NCI-H1105 treated with DMSO at 0.1 percent for 48 hours (cell line): Measurements from ENCODE around the gene ANKS1A.
"Not testable (repeated sequence)": the region's sequence is repeated elsewhere in the genome, so short reads cannot be mapped to it uniquely, and the experiment has no call there.

ENCODE experiments used
- DNase-seq: peaks from one replicate; lab custom pipeline; 2025; lab: John Stamatoyannopoulos, UW

Gene ANKS1A

DNA sequence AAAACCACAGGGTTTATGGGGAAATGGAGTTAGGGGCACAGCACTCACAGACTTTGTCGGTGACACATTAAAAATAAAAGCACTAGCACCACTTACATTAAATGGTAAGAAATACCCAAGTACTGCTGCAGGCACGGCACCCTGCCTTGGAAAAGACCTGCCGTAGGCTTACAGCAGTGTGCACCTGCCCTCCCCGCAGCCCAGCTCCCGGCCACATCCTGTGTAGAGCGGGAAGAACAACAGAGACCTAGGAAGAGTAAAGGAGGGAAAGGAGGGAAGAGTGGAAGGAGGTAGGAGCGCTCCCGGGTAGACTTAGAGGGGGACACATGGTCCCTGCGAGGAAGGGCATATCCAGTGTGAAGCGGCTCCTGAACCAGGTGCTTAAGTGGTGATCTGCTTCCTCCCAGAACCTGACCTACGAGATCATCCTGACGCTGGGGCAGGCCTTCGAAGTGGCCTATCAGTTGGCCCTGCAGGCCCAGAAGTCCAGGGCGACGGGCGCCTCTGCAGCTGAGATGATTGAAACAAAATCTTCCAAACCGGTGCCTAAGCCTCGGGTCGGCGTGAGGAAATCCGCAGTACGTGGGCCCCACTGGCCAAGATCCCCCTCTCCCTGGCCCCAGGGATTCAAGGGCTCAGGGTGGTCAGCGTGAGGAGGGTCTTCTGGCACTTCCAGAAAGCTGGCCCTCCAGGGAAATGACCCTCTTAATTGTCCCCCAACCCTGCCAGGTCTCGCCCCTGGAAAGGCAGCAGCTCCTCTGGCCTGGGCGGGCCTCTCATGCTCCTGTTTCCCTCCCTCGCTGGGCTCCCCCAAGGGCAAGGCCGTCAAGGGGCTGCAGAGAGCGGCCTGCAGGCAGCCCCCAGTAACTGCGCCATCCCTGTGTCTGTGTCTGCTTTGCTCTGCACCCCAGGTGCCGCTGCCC, 196.6 kb downstream of the ANKS1A start:
- no peak for DNase-seq

DNA sequence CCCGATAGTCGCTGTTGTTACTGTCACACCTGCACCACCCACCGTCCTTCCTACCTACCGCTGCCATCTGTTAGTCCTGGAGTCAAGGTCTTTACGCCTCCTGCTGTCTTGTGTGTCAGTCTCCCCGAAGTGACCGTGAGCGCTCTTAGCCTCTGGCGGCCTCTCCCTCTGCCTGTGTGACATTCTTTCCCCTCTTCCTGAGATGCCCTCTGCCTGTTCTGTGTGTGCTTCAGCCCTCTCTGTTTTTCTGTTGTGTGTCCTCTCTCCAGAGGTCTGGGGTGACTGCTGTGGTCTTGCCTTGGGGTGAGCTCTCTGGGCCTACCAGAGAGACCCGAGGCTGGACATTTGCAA, 197.2 kb downstream of the ANKS1A start:
- DNase-seq: no peak

GRCh38 chr6:35086636-35087360, 197.7 kb downstream of the ANKS1A start:
- DNase-seq: no peak

DNA sequence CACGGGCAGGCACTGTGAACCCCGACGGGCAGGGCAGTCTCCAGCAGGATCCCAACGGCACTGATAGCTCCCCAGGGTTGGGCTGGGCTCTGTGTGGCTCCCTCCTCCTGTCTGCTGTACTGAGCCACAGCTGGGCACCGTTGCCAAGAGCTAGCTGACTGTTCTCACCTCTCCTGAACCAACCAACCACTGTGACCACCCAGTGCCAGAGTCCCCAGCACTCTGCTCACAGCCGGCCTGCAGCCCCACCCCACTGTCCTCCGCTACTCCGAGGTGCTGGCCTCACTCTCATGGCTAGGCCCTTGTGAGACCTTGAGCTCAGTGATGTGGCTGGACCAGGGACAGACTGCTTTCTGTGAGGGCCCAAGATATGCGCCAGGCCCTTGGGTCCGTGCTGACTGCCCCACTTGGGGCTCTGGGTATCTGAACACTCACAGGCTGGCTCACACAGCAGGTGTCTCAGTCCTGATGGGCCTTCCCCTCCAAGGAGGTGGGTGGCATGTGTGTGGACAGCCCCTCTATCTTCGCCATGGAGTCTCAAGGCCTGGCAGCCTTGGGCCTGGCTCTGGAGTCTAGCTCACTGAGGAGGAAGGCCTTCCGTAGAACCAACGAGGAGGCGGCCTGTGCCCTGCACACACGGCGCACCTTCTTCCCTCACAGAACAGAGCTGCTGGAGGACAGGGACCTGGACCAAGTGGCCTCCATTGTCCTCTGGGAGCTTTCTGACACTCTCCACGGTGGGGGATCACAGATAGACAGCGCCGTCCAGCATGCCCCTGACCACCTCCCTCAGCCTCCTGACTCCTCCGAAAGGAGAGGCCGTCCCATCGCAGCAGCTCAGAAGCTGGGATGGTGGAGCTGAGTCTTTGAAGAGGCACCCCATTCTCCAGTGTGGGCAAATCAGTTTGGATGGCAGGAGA, 198.6 kb downstream of the ANKS1A start:
- DNase-seq: no peak

DNA sequence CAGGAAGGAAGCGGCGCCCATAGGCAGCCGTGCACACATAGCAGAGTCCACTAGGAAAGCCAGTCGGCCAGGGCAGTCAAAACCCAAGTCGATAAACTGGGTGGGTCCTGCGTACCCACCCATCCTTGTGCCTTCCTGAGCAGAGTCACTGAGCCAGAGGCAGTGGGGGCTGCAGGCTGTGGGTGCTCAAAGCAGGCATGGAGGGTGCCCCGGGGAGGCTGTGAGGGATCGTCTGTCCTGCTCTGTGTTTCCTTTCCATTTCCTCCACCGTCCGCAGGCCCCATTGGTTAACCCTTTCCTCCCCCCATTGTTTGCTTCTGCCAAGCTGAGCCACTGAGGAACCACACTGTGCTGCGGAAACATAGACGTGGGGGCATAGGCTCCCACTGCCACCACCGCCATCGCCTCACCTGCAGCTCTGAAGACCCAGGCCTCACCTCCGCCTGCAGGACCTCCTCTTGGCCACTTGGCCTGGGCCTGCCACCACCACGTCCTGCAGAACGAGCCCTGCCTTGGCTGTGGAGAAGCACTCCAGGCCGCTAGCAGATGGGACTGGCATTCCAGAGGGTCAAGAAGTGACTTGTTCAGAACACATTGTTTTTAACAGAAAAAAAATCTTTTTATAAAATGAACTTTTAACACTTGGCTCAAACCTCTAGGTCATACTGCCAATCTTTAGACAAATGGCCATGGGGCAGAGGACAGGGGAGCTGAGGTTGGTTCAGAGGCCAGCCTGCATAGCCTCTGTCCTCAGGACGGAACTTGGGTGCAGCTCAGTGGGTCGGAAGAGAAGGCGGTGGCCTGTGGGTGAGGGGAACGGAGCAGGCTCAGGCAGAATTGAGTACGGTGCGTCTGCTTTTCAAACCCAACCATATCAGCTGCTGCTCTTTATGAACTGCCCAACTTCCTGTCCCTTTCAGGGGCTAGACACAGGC, 199.5 kb downstream of the ANKS1A start:
- DNase-seq: no peak

GRCh38 chr6:35089216-35089934, 200.3 kb downstream of the ANKS1A start:
- no peak for DNase-seq

DNA sequence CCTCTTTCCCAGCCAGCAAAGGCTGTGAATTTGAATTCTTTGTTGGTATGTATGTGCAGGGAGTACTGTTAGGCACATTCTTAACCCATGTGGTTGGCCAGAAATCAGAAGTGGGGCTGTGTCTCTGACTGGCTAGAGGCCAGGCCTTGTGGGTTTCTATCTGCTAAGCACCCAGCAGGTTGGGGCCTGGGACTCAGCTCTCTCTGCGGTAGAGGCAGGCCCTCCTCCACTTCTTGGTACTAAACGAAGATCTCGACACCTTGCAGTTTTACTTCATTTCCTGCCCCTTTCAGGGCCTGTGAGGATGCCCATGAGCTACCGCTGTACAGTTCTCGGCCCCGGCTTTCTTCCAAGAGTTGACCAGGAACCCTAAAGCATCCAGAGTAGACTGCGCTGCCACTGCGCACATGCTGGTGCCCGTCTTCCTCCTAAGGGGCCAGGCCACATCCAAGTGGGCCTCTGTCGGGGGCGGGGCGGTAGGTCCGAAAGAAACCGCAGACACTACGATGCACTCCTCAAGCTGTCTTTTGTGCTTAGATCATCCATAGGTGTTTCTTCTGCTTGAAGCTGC, 201.0 kb downstream of the ANKS1A start:
- DNase-seq: no peak

DNA sequence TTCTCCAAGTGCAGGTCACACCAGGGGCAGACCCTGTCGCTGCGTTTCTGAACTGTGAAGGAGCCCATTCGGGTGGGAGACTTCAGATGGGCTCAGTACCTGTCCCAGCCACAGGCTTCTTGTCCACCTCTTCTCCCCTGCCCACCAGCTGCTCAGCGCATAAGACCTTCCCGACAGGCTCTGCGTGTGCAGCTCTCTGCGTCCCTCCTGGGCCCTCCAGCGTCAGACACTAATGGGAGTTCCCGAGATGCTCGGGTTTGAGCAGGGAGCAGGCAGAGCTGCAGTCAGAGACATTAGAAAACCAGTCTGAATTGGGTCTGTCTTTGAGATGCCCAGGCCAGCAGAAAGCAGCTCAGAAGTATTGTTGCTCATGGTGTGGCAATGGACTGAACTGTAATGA, 201.7 kb downstream of the ANKS1A start:
- no peak for DNase-seq

DNA sequence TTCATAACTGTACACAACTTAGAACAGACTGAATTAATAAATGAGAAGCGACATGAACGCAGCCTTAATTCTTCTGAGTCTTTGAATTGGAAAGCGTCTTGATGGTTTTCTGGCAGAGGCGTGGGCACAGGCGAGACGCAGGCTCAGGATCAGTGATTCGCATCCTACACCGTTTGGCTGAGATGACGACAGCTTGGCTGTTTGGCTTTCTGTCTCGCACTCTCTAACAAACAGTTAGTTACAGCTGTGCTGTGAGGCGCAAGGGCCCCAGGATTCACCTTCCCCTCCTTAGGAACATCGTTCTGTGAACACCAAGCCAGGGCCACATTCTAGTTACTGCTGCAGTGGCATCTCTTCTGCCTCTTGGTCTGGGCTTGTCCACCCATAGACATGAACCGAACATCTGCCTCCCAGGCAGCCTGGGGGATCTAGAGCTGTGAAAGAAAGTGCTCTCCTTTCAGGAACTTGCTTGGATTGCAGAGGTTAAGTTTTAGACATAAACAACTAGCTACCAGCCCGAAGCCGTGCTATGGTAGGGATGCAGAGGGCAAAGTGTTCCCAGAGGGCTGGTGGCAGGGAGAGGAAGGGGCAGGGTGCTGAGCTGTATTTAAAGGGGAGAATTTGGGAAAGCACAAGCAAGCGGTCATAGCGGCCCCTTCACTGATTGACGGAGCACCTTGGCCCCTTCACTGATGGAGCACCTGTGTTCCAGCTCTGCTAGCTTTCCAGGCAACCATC, 202.5 kb downstream of the ANKS1A start:
- DNase-seq: peak; percentile 32

- DNase-seq: peak; percentile 4
Observed at GRCh38 chr6:35092362-35093117, 203.5 kb downstream of the ANKS1A start.

DNA sequence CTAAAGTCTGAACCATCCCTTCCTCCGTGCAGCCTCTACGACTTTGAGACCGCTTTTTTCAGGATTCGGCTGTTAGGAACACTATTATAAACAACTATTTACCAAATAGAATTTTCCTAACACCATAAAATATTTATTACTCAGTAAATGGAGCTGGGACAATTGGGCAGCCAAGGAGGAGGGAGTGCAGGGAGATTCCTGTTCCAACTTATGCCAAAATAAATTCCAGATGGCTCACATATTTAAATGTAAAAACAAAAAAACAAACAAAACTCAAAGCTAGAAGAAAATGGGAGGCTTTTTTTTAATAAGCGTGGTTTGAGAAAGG, 204.0 kb downstream of the ANKS1A start:
- DNase-seq: no peak

GRCh38 chr6:35093783-35094182, 204.7 kb downstream of the ANKS1A start:
- no peak for DNase-seq

- DNase-seq: no peak
Observed at GRCh38 chr6:35094183-35094582, 205.1 kb downstream of the ANKS1A start.

- peak; percentile 90 for DNase-seq
Observed at GRCh38 chr6:35096129-35096862, 207.2 kb downstream of the ANKS1A start.

GRCh38 chr6:35099116-35099515, 210.1 kb downstream of the ANKS1A start:
- no peak for DNase-seq

GRCh38 chr6:35105078-35105477, 216.0 kb downstream of the ANKS1A start:
- no peak for DNase-seq

- DNase-seq: not testable (repeated sequence)
Observed at GRCh38 chr6:35106061-35106460, 217.0 kb downstream of the ANKS1A start.

GRCh38 chr6:35107208-35107607, 218.2 kb downstream of the ANKS1A start:
- not testable (repeated sequence) for DNase-seq
